ENCODE measurements around the gene RB1. TPM values are rescaled to one million over a fixed set of nuclear protein-coding genes. Genes with fewer than 3 reads are reported as not detected.
A peak's percentile ranks its signal among the peaks of the same experiment; 100 is the strongest.
"Not testable (repeated sequence)": the region's sequence is repeated elsewhere in the genome, so short reads cannot be mapped to it uniquely, and the experiment has no call there.

The RB1 gene
- total and polyA plus RNA-seq, 9 of the 15 experiments (the other 6 are each of a cell fraction or from before 2014, with no cell fraction given) = 5.0 to 23.8 (median 17.9) TPM

DNA sequence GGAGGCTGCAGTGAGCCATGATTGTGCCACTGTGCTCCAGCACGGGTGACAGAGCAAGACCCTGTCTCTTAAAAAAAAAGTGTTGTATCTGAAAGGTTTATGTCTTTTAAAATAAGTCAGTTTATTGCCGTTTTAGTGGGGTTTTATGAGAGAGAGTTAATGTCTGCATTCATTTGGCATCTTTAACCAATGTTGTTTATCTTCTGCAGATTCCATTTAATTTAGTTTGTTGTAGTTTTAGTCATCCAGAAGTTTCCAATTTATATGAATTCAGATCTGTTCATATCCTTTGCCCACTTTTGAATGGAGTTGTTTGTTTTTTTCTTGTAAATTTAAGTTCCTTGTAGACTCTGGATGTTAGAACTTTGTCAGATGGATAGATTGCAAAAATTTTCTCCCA lies 146.1 kb downstream of the RB1 start (continued):
- TF ChIP-seq ILK (tag; IDR thresholded peaks at IDR 0.05; ENCODE audit: borderline replicate concordance, low read depth) (no peak), NFXL1 (CRISPR knock-in tag; IDR thresholded peaks at IDR 0.05) (no peak), BRD9 (IDR thresholded peaks at IDR 0.05; ENCODE audit: low read depth, partially characterized antibody) (no peak), MCM2 (IDR thresholded peaks at IDR 0.05; ENCODE audit: low read depth) (no peak), BRD4 (IDR thresholded peaks at IDR 0.05) (no peak), ASH1L (IDR thresholded peaks at IDR 0.05; ENCODE audit: borderline replicate concordance, low read depth, partially characterized antibody) (no peak), SRSF9 (IDR thresholded peaks at IDR 0.05; ENCODE audit: borderline replicate concordance, low read depth, low read length) (no peak), ELF2 (CRISPR knock-in tag; IDR thresholded peaks at IDR 0.05) (no peak), GABPB2 (CRISPR knock-in tag; conservative IDR thresholded peaks at IDR 0.05) (no peak)
- TF ChIP-seq, protein P1, sequence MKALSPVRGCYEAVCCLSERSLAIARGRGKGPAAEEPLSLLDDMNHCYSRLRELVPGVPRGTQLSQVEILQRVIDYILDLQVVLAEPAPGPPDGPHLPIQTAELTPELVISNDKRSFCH (CRISPR knock-in tag; IDR thresholded peaks at IDR 0.05) = no peak
- TF ChIP-seq, protein P1 (tag; IDR thresholded peaks at IDR 0.05) = no peak

DNA sequence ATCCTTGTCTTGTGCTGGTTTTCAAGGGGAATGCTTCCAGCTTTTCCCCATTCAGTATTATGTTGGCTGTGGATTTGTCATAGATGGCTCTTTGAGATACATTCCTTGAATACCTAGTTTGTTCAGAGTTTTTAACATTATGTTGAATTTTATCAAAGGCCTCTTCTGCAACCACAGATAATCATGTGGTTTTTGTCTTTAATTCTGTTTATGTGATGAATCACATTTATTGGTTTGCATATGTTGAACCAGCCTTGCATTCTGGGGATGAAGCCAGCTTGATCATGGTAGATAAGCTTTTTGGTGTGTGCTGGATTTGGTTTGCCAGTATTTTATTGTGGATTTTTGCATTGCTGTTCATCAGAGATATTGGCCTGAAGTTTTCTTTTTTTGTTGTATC lies 147.6 kb downstream of the RB1 start:
- in situ Hi-C loops (cut with MboI); H3K27me3 ChIP-seq (ENCODE audit: control insufficient read depth in 2 of 2, insufficient read depth in 2 of 2, low read length in 2 of 2); CTCF ChIA-PET (ENCODE audit: low intra/inter-chr PET ratio); H3K9me3 ChIP-seq (replicated peaks; ENCODE audit: control insufficient read depth, insufficient read depth, low read depth, low read length); POLR2A ChIA-PET; H4K20me1 ChIP-seq (replicated peaks; ENCODE audit: control insufficient read depth, insufficient read depth, low read length); H3K36me3 ChIP-seq (ENCODE audit: control insufficient read depth, insufficient read depth, low read length); BruUV-seq (replicated peaks); H3K9me1 ChIP-seq (ENCODE audit: control insufficient read depth, insufficient read depth, low read length); ATAC-seq; DNase-seq (ENCODE audit: extremely low read depth in 1 of 4, low spot score in 3 of 4); H3K27ac ChIP-seq (ENCODE audit: extremely low read depth, low read depth, low read length); H3K4me3 ChIP-seq; H3K79me2 ChIP-seq (ENCODE audit: control insufficient read depth, insufficient read depth, low read length); intact Hi-C loops (cut with micrococcal nuclease); H2AFZ ChIP-seq (ENCODE audit: low read depth, low read length); FAIRE-seq; H3K9ac ChIP-seq (ENCODE audit: insufficient read depth in 1 of 2, low read depth in 2 of 2, low read length in 2 of 2); H3K4me1 ChIP-seq (replicated peaks in 1 of 2; ENCODE audit: control insufficient read depth in 2 of 2, insufficient read depth in 2 of 2, low read length in 2 of 2); H3K4me2 ChIP-seq (ENCODE audit: insufficient read depth, low read length): not testable (repeated sequence)
- TF ChIP-seq ZNF324 (CRISPR knock-in tag; IDR thresholded peaks at IDR 0.05) = peak; percentile 98

All from K562 (cell line).